Stimulated activated naive CD8-positive, alpha-beta T cell treated with anti-CD3 and anti-CD28 coated beads, Interleukin-15, Interleukin-2, amounts not matched to agents 100 ng/mL and 50 ng/mL, for 24 hours (primary cell): ENCODE data around the gene NSG1.

Experiments used
- H3K27ac Mint-ChIP-seq: one replicate; pipeline ENCODE4 v1.8.0; 2021; ENCODE audit warnings: mild to moderate bottlenecking, mixed read lengths
- H3K27me3 Mint-ChIP-seq: one replicate; pipeline ENCODE4 v1.8.0; 2021; ENCODE audit warnings: mixed read lengths
- H3K36me3 Mint-ChIP-seq: one replicate; pipeline ENCODE4 v1.8.0; 2021; ENCODE audit warnings: low read depth, mixed read lengths
- H3K4me1 Mint-ChIP-seq: one replicate; pipeline ENCODE4 v1.8.0; 2021; ENCODE audit warnings: low read depth, mixed read lengths
- H3K4me3 Mint-ChIP-seq: one replicate; pipeline ENCODE4 v1.8.0; 2021; ENCODE audit warnings: mild to moderate bottlenecking, mixed read lengths
- H3K9me3 Mint-ChIP-seq: one replicate; pipeline ENCODE4 v1.8.0; 2021; ENCODE audit warnings: mixed read lengths

Gene NSG1

DNA sequence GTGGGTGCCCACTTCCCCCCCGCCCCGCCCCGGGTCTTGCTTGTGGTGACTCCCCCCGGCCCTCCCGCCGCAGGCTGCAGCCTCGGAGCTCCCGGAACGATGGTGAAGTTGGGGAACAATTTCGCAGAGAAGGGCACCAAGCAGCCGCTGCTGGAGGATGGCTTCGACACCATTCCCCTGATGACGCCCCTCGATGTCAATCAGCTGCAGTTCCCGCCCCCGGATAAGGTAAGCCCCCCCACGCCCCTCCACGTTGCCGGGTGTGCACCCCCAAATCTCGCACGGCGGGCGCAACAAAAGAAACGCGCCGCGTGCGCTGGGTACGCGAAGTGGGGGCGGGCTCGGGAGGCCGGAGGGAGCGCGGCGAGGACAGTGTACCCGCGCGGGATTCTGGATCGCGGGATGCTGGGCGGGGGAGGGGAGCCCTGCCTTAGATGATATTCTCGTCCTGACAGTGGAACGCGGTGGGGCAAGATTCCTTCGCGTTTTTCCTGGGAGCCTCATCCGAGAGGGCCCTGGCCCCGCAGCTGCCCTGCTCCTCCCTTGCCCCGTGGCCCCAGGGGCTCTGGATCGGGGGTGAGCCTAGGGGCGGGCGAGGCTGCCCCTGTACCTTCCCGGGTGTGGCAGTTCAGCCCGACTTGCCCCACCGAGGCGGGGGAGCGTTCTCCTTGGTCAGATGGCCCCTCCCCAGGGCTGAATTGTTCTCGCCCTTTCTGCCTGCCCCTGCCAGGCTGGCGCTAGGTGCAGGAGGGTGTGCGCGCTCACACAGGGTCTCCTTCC is 819 bp downstream of the NSG1 start:
- peaks cover 18% of the 10 kb centered on the region for H3K4me1 Mint-ChIP-seq
- H3K27me3 Mint-ChIP-seq, result peaks cover 23% of the 10 kb centered on the region
- peak overlapping the region; percentile 74 for H3K4me3 Mint-ChIP-seq
- no peaks in the 10 kb centered on the region for H3K9me3 Mint-ChIP-seq
- H3K27ac Mint-ChIP-seq, result no peak overlapping the region
- H3K36me3 Mint-ChIP-seq, result no peaks in the 10 kb centered on the region

DNA sequence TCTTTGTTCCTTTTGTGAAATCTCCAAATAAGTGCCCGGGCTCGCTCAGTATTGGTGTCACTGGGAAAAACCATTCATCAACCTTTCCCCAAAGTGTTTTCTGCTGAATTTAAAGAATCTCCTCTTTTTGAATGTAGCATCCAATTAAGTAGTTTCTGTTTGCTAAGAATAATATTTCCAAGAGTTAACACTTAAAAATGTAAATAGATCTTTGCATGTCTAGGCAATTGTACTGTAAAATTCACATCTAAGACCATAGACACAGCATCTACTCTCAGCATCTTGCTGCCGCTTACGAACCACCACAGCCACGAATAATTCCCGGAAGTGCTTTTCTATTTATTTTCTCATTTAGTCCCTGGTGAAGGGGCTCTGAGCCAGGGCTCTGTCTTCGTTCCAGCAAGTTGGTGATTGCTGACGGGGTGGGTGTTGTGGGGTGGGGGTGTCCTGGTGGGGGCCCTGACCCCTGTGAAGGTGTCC is 1.4 kb downstream of the NSG1 start:
- Mint-ChIP-seq H3K27ac (no peak overlapping the region), H3K27me3 (peaks cover 22% of the 10 kb centered on the region), H3K36me3 (no peaks in the 10 kb centered on the region), H3K4me1 (peaks cover 17% of the 10 kb centered on the region), H3K4me3 (peak overlapping the region; percentile 74), H3K9me3 (no peaks in the 10 kb centered on the region)

DNA sequence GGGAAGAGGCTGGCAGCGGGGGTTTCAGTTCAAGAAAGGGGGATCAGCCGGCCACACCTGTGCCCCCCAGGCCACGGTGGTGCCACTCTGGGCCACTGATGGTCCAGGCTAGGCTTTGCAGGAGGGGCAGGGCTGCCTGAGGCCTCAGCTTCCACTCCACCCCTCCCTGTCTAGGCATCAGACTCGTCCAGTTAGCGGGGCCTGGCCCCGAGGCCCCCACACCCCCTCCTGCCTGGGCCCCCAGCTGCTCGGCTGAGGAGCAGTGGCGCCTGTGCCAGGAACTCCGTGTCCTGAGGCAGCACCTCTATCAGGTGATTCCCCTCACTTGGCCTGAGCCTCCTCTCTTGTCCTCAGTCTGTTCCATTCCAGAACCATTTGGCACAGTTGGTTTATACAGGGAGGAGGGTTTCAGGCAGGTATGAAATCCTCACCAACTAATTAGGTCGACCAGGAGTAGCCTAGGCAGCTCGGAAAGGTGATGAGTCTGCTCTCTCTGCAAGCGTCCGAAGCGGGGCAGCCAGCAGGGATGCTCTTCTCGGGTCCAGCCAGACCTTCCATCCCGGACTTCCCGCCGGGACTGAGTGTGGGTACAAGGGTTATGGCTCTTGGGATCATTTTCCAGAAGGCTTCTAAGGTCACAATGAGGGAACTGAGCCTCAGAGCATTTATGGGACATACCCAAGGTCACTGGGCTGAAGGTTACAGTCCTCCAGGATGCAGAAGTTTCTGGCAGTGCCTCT is 2.1 kb downstream of the NSG1 start:
- Mint-ChIP-seq H3K4me3 (no peak overlapping the region), H3K27ac (no peak overlapping the region), H3K27me3 (peaks cover 18% of the 10 kb centered on the region), H3K9me3 (no peaks in the 10 kb centered on the region), H3K36me3 (no peaks in the 10 kb centered on the region), H3K4me1 (peaks cover 16% of the 10 kb centered on the region)

DNA sequence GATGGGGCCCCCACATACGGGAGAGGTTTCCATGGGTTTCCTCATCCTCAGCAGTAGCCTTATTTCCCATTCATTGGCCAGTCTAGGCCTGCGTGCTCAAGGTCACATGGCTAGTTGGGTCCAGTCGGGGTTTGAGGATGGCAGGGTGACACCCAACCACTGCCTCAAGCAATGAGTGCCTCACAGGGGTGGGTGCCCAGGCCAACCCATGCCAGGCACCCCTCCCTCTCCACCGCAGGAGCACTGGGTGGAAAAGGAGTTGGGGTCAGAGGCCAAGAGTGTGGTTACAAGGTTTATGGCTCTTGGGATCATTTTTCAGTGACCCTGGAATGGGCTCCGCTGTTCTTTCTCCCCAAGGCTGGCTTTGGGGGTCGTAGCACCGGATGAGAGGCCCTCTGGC is 3.1 kb downstream of the NSG1 start:
- Mint-ChIP-seq H3K27ac (no peak overlapping the region), H3K27me3 (peaks cover 9% of the 10 kb centered on the region), H3K4me1 (peaks cover 12% of the 10 kb centered on the region), H3K4me3 (no peak overlapping the region), H3K36me3 (no peaks in the 10 kb centered on the region), H3K9me3 (no peaks in the 10 kb centered on the region)

DNA sequence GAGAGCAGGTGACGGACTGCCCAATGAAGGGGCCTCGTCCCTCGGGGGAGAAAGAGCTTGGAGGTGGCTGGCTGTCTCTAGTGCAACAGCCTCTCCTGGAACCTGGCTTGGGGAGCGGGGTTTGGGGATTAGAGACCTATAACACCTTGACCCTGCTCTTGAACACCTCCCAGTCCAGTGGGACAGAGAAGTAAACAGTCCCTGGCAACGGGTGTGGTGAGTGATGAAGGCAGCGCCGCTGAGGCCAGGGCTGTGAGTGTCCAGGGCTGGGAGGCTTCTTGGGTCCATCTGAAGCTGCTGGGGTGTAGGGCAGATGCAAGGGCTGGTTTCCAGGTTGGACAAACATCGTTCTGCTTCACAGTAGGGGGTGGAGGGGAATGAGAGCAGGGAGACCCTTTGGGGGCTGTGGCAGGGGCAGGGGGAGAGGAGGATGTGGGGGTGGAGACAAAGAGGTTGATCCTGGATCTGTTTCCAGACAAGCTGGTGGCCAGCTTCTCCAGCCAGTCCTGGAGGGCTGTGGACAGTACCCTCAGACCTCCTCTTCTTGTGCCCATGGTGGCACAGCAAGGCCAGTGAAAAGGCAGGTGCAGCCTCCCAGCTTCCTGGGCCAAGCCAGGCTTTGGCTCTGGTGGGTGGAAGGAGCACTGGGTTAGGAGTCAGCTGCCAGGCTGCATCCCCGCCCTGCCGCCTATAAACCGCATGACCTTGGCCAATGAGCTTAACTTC is 3.8 kb downstream of the NSG1 start:
- H3K36me3 Mint-ChIP-seq, result no peaks in the 10 kb centered on the region

DNA sequence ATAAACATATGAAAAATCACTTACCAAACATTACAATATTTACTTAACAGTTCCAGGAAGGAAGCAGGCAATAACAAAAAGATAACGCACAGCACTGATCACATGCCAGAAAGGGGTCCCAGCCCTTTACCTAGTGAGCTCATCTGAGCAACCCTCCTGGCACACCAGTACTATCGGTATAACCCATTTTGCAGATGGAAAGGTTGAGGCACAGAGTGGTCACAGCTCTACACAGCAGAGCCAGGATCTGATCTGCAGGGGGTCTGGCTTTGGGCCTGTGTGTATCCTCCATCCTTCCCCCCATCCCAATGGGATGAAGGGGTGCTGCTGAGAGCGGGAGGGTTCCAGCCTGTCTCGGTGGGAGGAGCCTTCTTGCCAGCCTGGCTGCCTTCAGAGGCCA is 5.0 kb downstream of the NSG1 start:
- H3K4me3 Mint-ChIP-seq, result no peak overlapping the region
- H3K36me3 Mint-ChIP-seq, result no peaks in the 10 kb centered on the region
- H3K27ac Mint-ChIP-seq, result no peak overlapping the region
- peaks cover 6% of the 10 kb centered on the region for H3K4me1 Mint-ChIP-seq
- H3K27me3 Mint-ChIP-seq, result peaks cover 5% of the 10 kb centered on the region
- no peaks in the 10 kb centered on the region for H3K9me3 Mint-ChIP-seq

More for the DNA sequence above, 3.8 kb downstream of the NSG1 start:
- Mint-ChIP-seq H3K27me3 (peaks cover 8% of the 10 kb centered on the region), H3K27ac (no peak overlapping the region), H3K4me1 (peaks cover 11% of the 10 kb centered on the region), H3K9me3 (no peaks in the 10 kb centered on the region), H3K4me3 (no peak overlapping the region)

DNA sequence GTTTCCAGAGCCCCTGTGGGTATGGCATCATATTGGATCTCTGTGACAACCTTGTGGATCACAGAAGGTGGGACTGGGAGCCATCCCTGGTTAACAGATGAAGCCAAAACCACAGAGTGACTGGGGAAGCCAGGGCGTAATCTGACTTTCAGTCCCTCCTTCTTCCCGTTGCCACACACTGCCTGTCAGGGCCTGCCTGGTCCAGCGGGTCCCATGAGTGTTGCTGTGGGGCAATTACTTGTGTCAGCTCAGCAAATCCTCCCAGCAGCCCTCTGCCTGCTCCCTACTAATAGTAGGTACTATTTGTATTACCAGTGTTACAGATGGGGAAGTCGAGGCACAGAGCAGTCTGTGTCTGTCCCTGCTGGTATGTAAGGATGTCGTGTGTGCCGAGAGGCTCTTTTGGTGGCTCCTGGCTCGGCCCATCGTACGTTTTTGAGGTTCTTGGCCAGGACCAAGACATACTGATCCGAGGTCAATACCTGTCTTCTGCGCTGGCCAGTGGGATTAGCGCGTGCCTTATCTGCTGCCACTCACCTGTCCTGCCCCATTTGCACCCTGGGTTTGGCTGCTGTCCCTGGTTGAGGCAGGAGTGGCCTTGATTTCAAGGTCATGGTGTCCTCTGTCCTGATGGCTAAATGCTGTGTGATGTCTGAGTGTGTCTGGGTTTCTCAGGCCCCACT is 5.7 kb downstream of the NSG1 start:
- H3K27ac Mint-ChIP-seq, result no peak overlapping the region
- H3K4me3 Mint-ChIP-seq, result no peak overlapping the region
- no peaks in the 10 kb centered on the region for H3K9me3 Mint-ChIP-seq
- no peaks in the 10 kb centered on the region for H3K36me3 Mint-ChIP-seq
- H3K4me1 Mint-ChIP-seq, result peaks cover 6% of the 10 kb centered on the region
- H3K27me3 Mint-ChIP-seq, result peaks cover 5% of the 10 kb centered on the region

DNA sequence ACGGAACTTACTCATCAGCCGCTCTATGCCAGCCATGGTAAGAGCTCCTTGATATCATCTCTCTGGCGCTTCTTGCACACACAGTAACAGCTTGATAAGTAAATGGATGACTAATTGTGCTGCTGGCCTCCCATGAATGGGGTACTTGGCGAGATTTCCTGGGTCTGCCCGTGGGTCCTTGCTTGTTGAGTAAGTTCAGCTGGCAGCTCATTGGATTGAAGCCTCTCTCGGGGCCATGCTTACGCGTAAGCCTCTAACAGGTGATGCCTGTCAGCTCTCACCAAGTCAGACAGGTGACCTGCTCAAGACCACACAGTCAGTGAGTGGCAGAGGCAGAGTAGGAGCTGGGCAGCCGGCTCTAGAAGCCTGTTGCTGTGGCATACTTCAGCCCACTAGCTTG is 7.7 kb downstream of the NSG1 start:
- H3K4me3 Mint-ChIP-seq, result no peak overlapping the region
- H3K4me1 Mint-ChIP-seq, result no peaks in the 10 kb centered on the region
- H3K27me3 Mint-ChIP-seq, result no peaks in the 10 kb centered on the region
- H3K9me3 Mint-ChIP-seq, result no peaks in the 10 kb centered on the region
- no peak overlapping the region for H3K27ac Mint-ChIP-seq
- H3K36me3 Mint-ChIP-seq, result no peaks in the 10 kb centered on the region

DNA sequence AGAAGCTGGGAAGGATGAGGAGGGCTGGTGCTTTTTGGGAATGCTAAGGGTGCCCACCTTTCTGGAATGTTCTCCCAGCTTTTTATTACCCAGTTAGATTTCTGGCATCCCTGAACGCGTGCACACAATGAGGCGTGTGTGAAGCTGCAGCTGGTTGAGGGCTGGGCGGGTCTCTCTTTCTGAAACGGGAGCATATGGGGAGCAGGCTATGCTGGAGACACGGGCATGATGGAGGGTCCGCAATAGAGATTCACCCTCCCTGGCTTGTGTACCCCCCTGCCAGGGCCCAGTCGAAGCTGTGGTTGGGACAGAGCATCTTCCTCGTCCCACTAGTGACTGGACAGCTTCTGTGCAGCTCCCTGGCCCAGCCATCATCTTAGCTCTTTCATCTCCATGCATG is 8.5 kb downstream of the NSG1 start:
- Mint-ChIP-seq H3K4me1 (no peaks in the 10 kb centered on the region), H3K4me3 (no peak overlapping the region), H3K27me3 (no peaks in the 10 kb centered on the region), H3K36me3 (no peaks in the 10 kb centered on the region), H3K9me3 (no peaks in the 10 kb centered on the region), H3K27ac (no peak overlapping the region)

DNA sequence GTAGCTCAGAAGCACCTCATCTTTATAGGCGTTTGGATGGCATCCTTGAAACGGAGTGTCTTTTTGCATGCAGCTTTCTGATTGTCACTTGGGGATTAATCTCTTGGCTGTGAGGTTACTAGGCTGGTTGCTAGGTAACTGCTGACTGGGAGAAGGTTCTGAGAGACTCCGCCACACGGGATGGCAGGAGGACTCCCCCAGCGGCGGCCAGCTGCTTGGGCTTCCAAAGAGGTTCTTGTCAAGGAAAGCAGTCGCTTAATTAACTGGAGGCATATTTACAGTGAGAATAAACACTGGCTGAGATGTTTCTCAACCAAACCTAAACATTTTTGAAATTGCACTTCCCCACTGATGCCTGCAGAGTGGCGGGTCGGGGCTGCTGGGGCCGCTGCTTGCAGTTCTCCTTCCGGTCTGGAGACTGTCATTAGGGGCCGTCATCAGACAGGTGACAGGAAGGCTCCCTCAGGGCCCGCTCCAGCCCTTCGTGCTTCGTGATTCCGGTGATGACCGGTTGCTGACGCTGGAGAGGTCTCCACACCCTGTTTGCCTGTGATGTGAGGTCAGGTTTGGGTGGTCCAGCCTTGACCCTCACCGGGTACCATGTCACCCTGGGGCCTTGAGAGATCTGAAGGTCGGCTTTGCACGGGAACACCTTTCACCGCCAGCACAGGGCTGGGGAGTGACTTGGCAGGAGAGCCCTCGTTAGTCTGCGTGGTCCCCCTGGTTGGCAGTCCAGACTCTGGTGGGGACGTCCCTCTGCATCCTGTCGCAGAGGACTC is 9.1 kb downstream of the NSG1 start:
- Mint-ChIP-seq H3K9me3 (no peaks in the 10 kb centered on the region), H3K27me3 (no peaks in the 10 kb centered on the region), H3K4me1 (no peaks in the 10 kb centered on the region), H3K27ac (no peak overlapping the region), H3K36me3 (no peaks in the 10 kb centered on the region), H3K4me3 (no peak overlapping the region)

DNA sequence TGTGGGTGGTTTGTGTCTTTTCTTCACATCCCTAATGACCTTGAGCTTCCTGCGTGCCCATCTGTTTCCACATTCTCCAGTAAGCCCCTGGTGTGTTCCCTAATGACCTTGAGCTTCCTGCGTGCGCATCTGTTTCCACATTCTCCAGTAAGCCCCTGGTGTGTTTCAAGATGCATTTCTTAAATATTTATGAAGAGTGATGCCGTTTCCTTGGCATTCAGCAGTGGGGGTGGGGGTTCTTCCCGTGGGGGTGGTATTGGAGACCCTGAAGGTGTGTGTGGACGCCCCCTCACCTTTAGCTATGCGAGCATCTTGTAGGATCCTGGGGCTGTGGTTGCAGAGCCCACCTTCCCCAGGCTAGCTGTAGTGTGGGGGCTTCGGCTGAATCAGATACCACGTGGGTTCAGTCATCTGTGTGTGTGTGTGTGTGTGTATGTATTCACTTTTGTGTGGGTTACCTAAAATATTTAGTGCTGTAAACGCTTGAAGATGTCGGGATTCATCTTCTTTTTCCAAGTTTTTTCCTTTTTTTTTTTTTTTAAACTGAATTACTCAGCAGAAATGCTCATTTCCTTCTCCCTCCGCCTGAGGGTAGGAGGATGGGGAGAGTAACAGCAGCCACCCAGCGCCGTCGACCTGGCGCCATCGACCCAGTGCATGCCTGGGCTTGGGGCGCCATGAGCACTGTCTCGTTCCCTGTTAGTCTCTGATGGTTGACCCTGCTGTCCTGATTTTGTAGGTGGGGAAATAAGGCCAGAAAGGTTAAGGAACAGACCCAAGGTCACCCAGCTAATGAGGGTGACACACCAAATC is 9.9 kb downstream of the NSG1 start:
- Mint-ChIP-seq H3K4me3 (no peak overlapping the region), H3K9me3 (no peaks in the 10 kb centered on the region), H3K27ac (no peak overlapping the region), H3K27me3 (no peaks in the 10 kb centered on the region), H3K36me3 (no peaks in the 10 kb centered on the region), H3K4me1 (no peaks in the 10 kb centered on the region)

DNA sequence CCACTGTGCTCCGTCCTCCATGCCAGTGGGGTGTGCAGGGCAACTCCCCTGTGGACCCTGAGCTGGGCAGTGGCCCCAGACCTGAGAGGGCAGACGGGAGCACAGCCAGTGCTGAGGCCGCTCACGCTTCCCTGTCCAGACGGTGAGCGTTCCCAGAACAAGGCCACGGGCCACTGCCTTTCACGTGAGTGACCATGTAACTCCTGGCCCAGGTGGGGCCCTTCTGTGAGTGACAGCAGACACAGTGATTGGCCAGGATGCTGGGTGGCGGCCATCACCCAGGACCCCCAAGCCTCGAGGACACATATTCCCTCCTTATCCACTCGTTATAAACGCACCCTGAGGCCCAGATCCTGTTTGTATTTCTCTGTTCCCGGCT is 10.5 kb downstream of the NSG1 start:
- Mint-ChIP-seq H3K36me3 (no peaks in the 10 kb centered on the region), H3K27ac (no peak overlapping the region), H3K4me1 (no peaks in the 10 kb centered on the region), H3K4me3 (no peak overlapping the region), H3K27me3 (no peaks in the 10 kb centered on the region), H3K9me3 (no peaks in the 10 kb centered on the region)

DNA sequence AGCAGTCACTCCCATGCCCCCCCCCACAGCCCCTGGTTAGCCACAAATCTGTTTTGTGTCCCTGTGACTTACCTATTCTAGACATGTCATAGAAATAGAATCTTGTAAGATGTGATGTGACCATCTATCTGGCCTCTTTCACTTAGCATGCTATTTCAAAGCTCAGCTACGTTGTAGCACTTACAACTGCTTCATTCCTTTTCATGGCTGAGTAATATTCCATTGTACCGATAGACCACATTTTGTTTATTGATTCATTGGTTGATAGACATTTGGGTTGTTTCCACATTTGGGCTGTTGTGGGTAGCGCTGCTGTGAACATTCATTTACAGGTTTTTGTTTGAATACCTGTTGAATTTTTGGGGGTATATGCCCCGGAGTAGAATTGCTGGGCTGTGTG is 11.5 kb downstream of the NSG1 start:
- H3K4me1 Mint-ChIP-seq, result no peaks in the 10 kb centered on the region
- H3K36me3 Mint-ChIP-seq, result no peaks in the 10 kb centered on the region
- no peaks in the 10 kb centered on the region for H3K9me3 Mint-ChIP-seq
- no peak overlapping the region for H3K27ac Mint-ChIP-seq
- no peaks in the 10 kb centered on the region for H3K27me3 Mint-ChIP-seq
- H3K4me3 Mint-ChIP-seq, result no peak overlapping the region
